ENCODE results near the gene MS4A4A.
"Not testable (repeated sequence)": the region's sequence is repeated elsewhere in the genome, so short reads cannot be mapped to it uniquely, and the experiment has no call there.

The MS4A4A gene

DNA sequence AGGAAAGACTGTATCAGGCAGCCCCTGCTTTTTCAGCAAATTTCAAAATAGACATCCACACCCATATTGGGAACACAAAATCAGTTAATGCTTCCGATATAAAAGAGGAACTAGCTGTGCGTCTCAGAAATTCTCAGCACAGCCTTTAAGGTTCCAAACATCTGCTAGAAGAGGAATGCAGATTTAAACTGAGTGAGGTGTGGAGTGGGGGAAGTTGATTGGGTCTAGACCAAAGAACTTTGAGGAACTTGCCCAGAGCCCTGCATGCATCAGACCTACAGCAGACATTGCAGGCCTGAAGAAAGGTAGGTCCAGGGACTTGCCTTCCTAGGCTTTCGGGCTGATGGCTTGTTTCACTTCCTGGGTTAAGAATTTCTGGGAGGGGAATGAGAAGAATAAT lies at the start of gene MS4A4A:
Gene MS4A4A (plus strand): TSS at position 255 of the 400 bp plus-strand sequence. CDS start 10 bp downstream, at position 265.
- no peak for DNase-seq (ENCODE audit: low spot score)

DNA sequence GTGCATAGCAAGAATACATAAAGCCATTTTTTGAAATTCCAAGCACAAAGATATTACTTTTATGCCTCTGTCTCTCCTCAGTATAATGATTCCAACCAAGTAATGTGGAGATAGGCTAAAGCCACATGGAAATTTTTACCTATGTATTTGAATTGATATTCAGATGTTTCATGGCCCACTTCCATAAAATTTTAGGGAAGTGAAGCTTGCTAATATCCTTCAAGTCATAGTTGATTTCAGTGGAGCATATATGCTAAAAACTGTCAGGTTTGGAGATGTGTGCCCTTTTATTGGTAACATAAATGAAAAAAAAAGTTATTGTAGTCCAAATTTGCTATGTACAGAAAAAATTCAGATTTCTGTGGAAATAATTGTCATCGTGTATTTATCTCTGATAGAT lies 49.8 kb upstream of the MS4A4A start:
- DNase-seq (ENCODE audit: low spot score): no peak

DNA sequence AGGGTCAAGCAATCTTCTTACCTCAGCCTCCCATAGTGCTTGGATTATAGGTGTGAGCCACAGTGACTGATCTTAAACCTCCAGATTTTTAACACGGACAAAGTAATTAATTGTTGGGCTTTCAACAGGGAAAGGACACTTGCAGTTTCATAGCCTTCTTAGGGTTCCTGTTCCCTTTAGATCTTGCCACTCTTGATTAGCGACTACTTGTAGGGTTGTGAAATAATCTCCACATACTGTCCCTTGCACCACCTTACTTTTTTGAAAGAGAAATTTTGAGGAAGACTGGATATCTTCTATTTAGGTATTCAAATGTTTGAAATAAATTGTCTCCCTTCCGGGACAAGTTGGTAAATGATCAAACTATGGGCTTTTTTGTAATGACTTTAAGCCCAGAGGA lies 45.1 kb upstream of the MS4A4A start:
- DNase-seq (ENCODE audit: low spot score): no peak

DNA sequence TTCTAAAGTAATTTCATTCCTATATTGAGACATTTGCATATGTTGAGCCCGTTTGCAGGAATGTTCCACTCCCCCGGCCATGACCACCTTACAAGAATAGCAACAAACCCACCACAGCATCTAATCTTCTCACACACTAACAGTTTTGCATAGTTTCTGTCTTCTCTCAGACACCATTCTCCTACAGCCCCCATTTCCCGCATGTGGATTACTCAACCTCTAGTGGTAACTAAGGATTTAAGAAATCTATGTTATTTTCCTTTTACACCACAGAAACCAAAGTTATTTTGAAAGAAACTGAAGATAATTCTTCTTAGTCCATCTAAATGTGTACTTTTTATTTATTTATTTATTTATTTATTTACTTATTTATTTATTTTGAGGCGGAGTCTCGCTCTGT lies 39.8 kb upstream of the MS4A4A start:
- DNase-seq (ENCODE audit: low spot score): no peak

DNA sequence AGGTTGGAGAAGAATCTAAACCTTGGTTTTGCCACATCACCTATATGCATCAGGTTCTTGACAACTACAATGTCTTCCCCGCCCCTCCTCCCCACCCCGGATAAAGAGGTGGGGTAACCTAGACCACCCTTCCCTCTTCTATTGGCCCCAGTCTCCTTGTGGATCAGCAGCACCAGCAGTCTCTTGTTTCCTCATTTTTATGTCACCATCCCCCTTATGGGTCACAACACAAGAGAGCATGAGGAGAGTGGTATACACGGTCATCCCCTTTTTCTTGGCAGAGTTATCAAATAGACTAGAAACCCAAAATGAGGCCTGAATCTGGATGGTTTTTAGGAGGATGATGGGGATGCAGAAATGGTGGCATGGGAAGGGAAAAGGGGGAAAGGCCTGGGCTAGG lies 38.7 kb upstream of the MS4A4A start:
- DNase-seq (ENCODE audit: low spot score): no peak

DNA sequence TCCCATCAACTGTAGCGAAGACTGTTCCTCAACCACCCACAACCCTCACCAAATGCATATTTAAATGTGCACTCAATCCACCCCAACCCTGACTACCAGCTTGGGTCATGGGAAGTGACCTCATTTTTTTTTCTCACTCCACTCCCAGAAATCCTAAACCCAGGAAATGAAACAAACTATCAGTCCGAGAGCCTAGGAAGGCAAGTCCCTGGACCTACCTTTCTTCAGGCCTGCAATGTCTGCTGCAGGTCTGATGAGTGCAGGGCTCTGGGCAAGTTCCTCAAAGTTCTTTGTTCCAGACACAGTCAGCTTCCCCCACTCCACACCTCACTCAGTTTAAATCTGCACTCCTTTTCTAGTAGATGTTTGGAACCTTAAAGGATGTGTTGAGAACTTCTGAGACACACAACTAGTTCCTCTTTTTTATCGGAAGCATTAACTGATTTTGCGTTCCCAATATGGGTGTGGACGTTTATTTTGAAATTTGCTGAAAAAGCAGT lies 37.7 kb upstream of the MS4A4A start, which contains the start of gene MS4A4E:
Gene MS4A4E (minus strand): TSS at position 398 of the 500 bp plus-strand sequence. CDS start 13,082 bp downstream, outside the sequence.
- DNase-seq (ENCODE audit: low spot score): no peak

DNA sequence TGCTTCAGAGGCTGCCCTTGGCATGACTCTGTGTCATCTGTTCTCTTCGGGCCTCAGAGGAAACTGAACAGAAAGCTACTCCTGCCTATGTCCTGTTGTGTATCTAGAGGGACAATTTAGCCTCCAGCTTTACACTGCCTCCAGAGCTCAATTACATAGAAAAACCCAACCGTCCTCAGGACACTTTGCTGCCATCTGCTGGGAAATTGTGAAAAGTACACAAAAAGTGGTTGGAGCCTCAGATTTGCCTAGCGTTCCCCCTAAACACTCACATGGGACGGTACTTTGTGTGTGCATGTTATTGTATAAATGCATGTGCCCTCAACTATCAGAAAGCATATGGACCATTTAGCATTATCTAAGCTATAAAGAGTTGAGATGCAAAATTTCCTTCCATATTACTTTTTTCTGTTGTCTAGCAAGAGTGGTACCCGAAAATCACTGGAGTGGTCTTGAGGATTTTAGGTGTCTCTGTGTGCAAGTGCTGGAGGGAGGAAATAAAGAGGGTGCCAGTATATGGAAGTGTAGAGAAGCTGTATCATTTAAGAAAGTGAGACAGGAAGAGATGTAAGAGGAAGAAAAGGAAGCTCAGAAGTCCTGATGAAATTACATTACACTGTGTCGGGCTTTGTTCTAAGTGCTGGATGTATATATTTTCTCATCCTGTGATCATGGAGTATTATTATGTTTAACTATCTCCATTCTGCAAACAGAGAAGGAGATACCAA lies 28.8 kb upstream of the MS4A4A start:
- peak; percentile 29 for DNase-seq (ENCODE audit: low spot score)

DNA sequence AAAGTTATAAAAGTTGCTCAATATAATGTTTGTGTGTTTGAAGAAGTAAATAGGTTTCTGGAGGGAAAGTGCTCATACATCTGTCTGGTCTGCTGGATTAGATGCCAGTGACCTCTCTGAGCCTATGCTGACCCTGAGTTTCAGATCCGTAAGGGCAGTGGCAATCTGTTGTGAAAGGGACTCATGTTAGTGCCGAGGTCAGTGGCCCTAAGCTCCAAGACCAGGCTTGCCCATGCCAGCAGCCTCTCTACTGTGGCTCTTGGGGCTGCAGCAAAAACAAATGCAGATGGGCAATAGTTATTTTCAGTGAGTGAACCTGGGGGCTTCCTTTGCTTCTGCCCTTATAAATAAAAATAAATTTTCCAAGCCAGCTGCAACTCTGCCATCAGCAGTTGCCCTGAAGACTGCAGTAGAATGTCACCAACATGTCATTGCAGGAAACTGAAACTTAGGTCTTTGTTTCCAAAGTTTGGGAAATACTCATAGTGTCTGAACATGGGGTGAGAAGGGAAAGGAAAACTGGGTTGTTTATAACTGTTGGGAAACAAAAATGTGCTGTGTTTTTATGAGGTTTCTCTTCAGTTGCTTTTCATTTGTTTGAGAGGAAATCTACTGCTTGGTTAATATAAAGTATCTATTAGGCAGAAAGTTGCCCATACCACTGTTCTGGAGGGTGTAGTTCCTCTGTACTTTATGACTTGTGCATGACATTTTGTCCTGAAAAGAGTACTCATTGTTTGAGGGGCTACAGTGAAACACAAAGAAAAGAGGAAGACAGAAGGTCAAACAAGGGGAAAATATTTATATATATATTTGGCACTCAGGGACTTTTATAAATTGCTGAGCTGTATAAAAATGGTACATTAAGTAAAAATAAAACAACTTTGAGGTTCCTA lies 28.0 kb upstream of the MS4A4A start:
- DNase-seq (ENCODE audit: low spot score): no peak

DNA sequence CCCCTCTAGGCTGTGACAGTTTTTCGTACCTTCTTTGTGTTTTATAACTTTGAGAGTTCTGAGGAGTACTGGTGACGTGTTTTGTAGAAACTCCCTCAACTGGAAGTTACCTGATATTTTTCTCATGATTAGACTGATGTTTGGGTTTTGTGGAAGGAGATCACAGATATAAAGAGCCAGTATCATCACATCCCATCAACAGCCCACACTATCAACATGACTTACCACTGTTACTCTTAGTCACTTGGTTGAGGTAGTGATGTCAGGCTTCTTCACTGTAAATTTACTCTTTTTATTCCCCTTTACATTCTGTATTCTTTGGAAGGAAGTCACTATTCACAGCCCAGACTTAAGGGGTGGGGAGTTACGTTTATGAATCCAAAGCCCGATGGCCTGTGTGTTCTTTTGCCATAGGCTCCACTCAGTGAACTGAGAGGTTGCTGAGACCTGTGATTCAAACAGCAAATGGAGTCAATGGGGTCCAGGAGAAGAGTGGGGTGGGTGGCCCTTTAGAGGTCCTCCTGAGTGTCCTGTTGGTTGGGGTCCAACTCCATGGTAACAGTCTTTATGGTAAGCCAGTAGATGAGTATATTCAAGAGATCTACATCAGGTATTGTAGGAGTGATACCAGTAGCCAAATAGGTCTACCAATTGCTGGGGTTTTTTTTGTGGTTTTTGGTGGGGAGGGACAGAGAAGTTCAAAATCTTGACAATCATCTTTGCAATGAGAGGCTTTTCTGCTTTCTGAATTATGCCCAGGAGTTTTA lies 22.3 kb upstream of the MS4A4A start:
- DNase-seq (ENCODE audit: low spot score): no peak

DNA sequence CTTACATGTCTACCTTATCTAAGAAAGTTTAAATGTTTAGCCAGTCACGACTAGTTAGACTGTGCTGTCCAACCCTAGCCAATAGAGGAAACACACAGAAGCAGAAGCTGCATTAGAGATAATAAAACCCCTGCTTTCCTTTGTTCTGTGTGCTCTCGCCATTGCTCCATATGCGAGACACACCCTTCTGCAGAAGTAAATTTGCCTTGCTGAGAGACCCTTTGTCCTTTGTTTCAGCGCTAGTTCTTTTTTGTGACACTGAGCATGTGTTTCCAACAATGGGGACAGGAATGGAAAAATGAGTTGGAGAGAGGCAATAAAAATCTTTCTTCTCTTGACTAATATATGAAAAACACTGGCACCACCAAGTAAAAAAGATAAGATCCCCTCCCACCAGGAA lies 19.5 kb upstream of the MS4A4A start:
- no peak for DNase-seq (ENCODE audit: low spot score)

DNA sequence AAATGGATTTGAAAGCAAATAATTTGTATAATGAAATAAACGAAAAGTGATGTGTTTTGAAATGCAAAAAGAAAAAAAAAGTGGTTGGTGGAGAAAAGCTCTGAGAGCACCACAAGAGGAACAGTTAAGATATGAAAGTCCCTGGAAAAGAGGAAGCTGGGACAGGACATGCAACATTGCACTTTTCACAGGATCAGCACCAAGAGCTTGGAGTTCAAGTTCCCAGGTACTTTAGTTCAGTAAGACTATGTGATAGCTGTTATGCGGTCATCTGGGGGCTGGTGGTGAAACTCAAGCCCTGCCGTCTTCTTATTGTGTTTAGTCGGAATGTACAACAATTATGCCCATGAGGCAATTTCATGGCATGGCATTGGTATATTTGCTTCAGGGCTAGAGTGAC lies 17.1 kb upstream of the MS4A4A start:
- no peak for DNase-seq (ENCODE audit: low spot score)

DNA sequence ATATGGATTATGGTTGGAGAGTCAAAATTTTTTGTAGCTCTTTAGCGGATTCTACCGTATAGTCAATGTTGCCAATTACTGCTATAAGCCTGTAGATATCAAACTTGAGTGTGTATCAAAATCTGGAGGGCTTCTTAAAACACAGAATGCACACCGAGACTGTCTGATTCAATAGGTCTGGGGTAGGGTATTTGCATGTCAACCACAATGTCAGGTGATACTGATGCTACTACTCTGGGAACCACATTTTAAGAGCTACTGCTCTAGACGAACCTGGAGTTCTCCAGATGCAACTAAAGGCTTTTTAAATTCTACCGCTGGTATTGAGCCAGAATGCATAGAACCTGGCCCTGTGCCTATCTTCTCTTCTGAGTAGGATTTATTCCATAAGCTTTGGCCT lies 15.8 kb upstream of the MS4A4A start:
- DNase-seq (ENCODE audit: low spot score): no peak

DNA sequence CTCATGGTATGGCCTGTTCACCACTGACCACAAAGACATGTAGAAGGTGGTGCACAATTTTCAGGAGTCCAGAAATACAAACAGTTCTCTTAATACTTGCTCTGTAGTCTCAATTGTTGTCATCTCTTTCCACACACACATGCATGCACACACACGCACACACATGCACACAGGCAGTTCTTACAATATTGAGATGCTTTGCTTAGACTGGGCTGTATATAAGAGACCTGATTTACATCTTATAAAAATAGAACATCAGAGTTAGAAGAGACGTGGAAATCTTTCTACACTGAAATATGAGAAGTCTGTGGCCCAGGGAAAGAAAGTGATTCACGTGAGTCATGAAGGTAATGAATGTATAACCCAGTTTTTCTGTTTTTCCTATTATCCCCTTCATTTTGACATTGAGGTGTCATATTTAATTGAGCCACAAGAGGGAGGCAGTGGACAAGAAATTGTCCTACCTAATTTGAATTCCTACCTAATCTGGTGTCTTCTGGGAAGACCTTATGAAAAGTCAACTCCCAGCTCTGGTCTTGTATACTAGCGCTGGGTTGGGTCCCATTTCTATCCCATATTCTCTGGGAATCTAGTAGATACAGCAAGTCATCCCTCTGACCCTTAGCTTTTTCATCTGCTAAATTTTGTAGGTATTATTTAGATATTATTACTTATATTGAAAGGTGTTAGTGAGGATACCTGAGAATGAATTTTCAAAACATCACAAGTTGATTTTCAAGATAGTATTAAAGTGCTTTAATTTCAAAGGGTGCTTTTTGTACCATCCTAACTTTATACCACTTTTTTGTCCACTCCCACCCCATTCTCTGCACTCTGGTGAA lies 14.9 kb upstream of the MS4A4A start:
- DNase-seq (ENCODE audit: low spot score): peak; percentile 77

DNA sequence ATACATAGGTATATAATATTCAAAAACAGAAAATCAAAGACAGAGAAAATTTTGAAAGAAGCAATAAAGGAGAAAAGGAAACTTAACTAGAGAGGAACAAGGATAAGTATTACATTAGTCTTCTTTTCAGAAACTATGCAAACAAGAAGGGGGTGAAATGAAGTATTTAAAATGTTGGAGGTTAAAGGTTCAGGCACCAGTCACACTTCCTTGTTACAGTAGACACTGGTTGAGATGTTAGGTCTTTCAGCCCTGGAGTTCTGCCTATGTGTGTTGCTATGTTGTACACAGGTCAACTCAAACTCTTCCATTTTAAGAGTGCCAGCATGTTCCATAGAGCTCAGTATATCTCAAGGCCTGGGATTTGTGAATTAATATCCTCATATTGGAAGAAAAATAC lies 6.0 kb upstream of the MS4A4A start:
- DNase-seq (ENCODE audit: low spot score): no peak

DNA sequence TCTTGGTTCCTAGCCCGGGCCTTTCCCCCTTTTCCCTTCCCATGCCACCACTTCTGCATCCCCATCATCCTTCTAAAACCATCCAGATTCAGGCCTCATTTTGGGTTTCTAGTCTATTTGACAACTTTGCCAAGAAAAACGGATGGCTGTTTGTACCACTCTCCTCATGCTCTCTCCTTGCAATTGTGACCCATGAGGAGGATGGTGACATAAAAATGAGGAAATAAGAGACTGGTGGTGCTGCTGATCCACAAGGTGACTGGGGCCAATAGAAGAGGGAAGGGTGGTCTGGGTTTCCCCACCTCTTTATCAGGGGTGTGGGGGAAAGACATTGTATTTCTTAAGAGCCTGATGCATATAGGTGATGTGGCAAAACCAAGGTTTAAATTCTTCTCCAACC lies 1.0 kb downstream of the MS4A4A start:
- DNase-seq (ENCODE audit: low spot score): no peak

DNA sequence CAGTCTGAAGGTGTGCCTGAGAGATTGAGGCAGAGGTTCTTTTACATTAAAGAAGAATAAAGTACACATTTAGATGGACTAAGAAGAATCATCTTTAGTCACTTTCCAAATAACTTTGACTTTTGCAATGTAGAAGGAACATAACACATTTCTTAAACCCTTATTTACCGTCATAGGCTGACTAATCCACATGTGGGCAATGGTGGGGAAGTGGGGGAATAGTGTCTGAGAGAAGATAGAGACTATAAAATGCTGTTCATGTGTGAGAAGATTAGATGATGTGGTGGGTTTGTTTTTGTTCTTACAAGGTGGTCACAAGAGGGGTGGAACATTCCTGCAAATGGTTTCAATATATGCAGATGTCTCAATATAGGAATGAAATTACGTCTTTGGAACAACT lies 1.8 kb downstream of the MS4A4A start:
- no peak for DNase-seq (ENCODE audit: low spot score)

DNA sequence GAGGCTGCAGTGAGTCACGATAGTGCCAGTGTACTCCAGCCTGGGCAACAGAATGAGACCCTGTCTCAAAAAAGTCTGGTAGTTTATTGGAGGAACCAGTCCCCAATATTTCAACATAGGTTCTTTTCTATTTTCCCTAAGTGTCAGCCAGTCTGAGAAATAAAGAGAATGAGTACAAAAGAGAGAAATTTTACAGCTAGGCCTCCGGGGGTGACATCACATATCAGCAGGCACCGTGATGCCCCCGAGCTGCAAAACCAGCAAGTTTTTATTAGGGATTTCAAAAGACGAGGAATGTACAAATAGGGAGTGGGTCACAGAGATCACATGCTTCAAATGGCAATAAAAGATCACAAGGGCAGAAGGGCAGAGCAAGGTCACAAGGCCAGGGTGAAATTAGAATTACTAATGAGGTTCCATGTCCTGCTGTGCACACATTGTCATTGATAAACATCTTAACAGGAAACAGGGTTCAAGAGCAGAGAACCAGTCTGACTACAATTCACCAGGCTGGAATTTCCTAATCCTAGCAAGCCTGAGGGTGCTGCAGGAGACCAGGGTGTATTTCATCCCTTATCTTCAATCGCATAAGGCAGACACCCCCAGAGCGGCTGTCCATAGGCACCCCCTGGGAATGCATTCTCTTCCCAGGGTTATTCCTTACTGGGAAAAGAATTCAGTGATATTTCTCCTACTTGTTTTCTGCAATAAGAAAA lies 5.1 kb downstream of the MS4A4A start:
- not testable (repeated sequence) for DNase-seq (ENCODE audit: low spot score)

DNA sequence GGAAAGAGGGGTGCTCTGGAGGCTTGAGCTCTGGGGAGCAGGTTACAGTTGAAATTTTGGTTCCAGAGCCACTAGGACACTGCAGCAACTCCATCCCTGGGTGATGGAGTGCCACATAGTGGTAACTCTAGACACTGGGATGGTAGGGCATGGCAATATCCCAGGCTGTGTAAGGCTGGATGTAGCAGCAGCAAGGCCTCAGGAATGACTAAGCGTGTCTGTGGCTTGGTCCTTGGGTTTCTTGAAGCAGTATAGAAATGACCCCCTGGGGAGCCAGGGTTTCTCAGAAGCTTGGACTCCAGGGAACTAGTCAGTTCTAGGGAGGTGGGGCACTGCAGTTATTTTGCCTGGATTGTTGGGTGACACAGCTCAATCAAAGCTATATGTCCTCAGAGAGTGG lies 8.1 kb downstream of the MS4A4A start:
- DNase-seq (ENCODE audit: low spot score): no peak

DNA sequence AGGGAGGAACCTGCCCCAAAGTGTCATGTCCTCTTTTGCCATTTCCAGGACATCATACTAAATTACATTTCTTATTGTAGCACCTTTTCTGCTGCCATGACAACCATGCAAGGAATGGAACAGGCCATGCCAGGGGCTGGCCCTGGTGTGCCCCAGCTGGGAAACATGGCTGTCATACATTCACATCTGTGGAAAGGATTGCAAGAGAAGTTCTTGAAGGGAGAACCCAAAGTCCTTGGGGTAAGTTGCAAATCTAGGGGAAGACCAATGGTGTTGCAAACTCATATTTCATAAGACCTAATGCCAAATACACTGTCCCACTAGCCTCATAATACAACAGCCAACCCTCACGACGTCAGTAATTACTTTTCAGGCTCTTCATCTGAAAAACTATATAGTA lies 11.7 kb downstream of the MS4A4A start:
- DNase-seq (ENCODE audit: low spot score): no peak

DNA sequence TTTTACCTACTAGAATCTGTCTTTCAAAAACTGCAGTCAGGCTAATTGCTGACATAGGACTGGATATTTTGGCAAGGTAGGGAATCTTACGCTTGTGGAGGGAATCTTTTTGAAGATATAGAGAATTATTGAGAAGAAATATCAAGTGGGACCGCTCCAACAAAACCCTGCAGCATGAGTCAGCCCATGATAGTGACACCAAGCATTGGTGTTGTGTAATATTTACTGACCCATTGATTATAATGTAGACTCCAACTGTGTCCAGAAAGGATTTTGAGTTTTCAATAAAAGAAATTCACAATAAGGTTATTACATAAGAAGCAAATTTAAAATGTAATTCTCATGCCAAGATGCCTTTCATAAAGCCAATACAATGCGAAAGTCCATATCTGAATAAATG lies 20.7 kb downstream of the MS4A4A start:
- DNase-seq (ENCODE audit: low spot score): no peak

DNA sequence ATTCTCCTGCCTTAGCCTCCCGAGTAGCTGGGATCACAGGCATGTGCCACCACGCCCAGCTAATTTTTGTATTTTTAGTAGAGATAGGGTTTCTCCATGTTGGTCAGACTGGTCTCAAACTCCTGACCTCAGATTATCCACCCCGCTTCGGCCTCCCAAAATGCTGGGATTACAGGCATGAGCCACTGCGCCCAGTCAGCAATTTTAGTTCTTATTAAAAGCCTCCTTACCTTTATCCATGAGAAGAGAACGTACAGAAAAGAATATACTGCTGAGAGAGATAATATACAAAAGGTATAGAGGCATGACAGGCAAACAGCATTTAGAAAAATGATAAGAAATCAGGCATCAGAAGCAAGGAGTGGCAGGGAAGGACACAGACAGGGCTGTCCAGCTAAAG lies 21.4 kb downstream of the MS4A4A start:
- not testable (repeated sequence) for DNase-seq (ENCODE audit: low spot score)

All from iPS-NIHi11 (cell line).